Caco-2 (cell line): ENCODE measurements around the gene RGS13. TPM values are rescaled to one million over a fixed set of nuclear protein-coding genes. Genes with fewer than 3 reads are reported as not detected.

Experiments used
- Bru-seq: library from RNA; stranded (reverse); fragments of 400-500 nt; gene quantifications from one replicate; lab custom pipeline; 2021; lab: Mats Ljungman, UMichigan
- BruChase-seq, 2 experiments: library from RNA; stranded (reverse); fragments of 400-500 nt; gene quantifications; one replicate each; lab custom pipeline; 2021; lab: Mats Ljungman, UMichigan
- BruUV-seq: library from RNA; stranded (reverse); fragments of 400-500 nt; replicated peaks from 2 replicates; lab custom pipeline; 2021; lab: Mats Ljungman, UMichigan
- CTCF ChIA-PET: fragments of 300-600 bp; sonication (Branson Sonifier 250); formaldehyde crosslinking; loops from one replicate; lab custom pipeline; 2022; ENCODE audit warnings: antibody characterized with exemption; lab: Charles Lee
- POLR2A ChIA-PET: fragments of 300-600 bp; sonication (Branson Sonifier 250); formaldehyde crosslinking; loops from one replicate; lab custom pipeline; 2022; ENCODE audit warnings: antibody characterized with exemption; lab: Charles Lee
- DNase-seq, 2 experiments: peaks; one replicate each; pipeline versions ENCODE4 v3.0.0 to v3.0.0-alpha.2; 2020 to 2022
- H3K27me3 ChIP-seq: replicated peaks from 2 replicates; pipeline ENCODE4 v1.6.0; 2011; ENCODE audit warnings: low read length; ENCODE audit not compliant: control insufficient read depth, insufficient read depth
- H3K36me3 ChIP-seq: 2 replicates; pipeline ENCODE4 v1.5.1; 2011; ENCODE audit warnings: low read length; ENCODE audit not compliant: control insufficient read depth, insufficient read depth
- H3K4me1 ChIP-seq: fragments of 250-450 bp; sonication (Bioruptor Pico); 2 replicates; pipeline ENCODE4 v1.5.1; 2020; ENCODE audit warnings: mild to moderate bottlenecking
- H3K4me3 ChIP-seq: 2 replicates; pipeline ENCODE4 v1.5.1; 2011; ENCODE audit warnings: low read depth, mild to moderate bottlenecking, control low read depth, low read length
- H3K9me3 ChIP-seq: fragments of 250-450 bp; sonication (Bioruptor Pico); 2 replicates; pipeline ENCODE4 v1.5.1; 2020; ENCODE audit warnings: mild to moderate bottlenecking, moderate library complexity
- H3K27ac Mint-ChIP-seq: one replicate; pipeline ENCODE4 v1.8.0; 2022; ENCODE audit warnings: mixed read lengths; ENCODE audit not compliant: unreplicated experiment
- H3K27me3 Mint-ChIP-seq: one replicate; pipeline ENCODE4 v1.8.0; 2022; ENCODE audit warnings: mixed read lengths; ENCODE audit not compliant: insufficient read depth, unreplicated experiment
- H3K36me3 Mint-ChIP-seq: one replicate; pipeline ENCODE4 v1.8.0; 2022; ENCODE audit warnings: mild to moderate bottlenecking, mixed read lengths; ENCODE audit not compliant: insufficient read depth, unreplicated experiment
- H3K4me1 Mint-ChIP-seq: one replicate; pipeline ENCODE4 v1.8.0; 2022; ENCODE audit warnings: low read depth, mixed read lengths; ENCODE audit not compliant: unreplicated experiment
- H3K4me3 Mint-ChIP-seq: one replicate; pipeline ENCODE4 v1.8.0; 2022; ENCODE audit warnings: mild to moderate bottlenecking, moderate library complexity, mixed read lengths; ENCODE audit not compliant: unreplicated experiment
- H3K9me3 Mint-ChIP-seq: one replicate; pipeline ENCODE4 v1.8.0; 2022; ENCODE audit warnings: mixed read lengths; ENCODE audit not compliant: unreplicated experiment
- CTCF ChIP-seq, 2 experiments: fragments of 200-600 bp in 1 of 2; IDR thresholded peaks; 1 replicate in 1 of 2; 2 replicates in 1 of 2; pipeline versions ENCODE4 v1.5.1 to v1.8.0; 2011 to 2022; ENCODE audit warnings: antibody characterized with exemption in 1 of 2, control low read depth in 1 of 2, inconsistent platforms in 1 of 2, low read depth in 1 of 2, low read length in 1 of 2, mild to moderate bottlenecking in 1 of 2, moderate library complexity in 1 of 2; ENCODE audit not compliant: insufficient read depth in 1 of 2, severe bottlenecking in 1 of 2, unreplicated experiment in 1 of 2
- intact Hi-C: fragments of 100-400 bp; cut with micrococcal nuclease; formaldehyde crosslinking; loops from one replicate; pipeline ENCODE4 v1.10.0; 2022; ENCODE audit not compliant: unreplicated experiment
- long read RNA-seq: library from polyadenylated mRNA; stranded (forward); transcript quantifications from one replicate; pipeline ENCODE4 v2.0.0, GENCODE V29; 2022
- total RNA-seq: library from RNA; stranded (reverse); gene quantifications from 2 replicates; pipeline ENCODE4 v1.2.3, GENCODE V29; 2022

The RGS13 gene
- total RNA-seq (not detected in 2 replicates), Bru-seq, nascent RNA (not detected), BruChase-seq, experiment 1, labeled RNA remaining after a 2-hour chase (not detected), BruChase-seq, experiment 2, labeled RNA remaining after a 6-hour chase (not detected)
- long read RNA-seq, result 0 reads

GRCh38 chr1:192635939-192636338 lies at the start of gene RGS13:
RGS13 (plus strand) TSS chr1:192636147; CDS start chr1:192644335, 8,188 bp downstream.
- DNase-seq, result no peak
- no peaks in the 10 kb centered on the region for H3K9me3 Mint-ChIP-seq

GRCh38 chr1:192587386-192588266 lies 48.3 kb upstream of the RGS13 start:
- DNase-seq, result no peak
- no TSS peak for BruUV-seq
- Histone ChIP-seq H3K4me1 (no peaks in the 10 kb centered on the region), H3K4me3 (no peak overlapping the region), H3K36me3 (no peaks in the 10 kb centered on the region), H3K9me3 (no peaks in the 10 kb centered on the region), H3K27me3 (no peaks in the 10 kb centered on the region)
- Mint-ChIP-seq H3K4me1 (no peaks in the 10 kb centered on the region), H3K36me3 (no peaks in the 10 kb centered on the region), H3K27me3 (peaks cover 11% of the 10 kb centered on the region), H3K27ac (no peak overlapping the region), H3K9me3 (no peaks in the 10 kb centered on the region), H3K4me3 (no peak overlapping the region)
- ChIA-PET POLR2A (no interaction called here), CTCF (no interaction called here)
- intact Hi-C loops, result no loop called here
- TF ChIP-seq CTCF (IDR thresholded peaks at IDR 0.05; ENCODE audit: insufficient read depth in 1 of 2, low read depth in 1 of 2, low read length in 1 of 2, severe bottlenecking in 1 of 2, unreplicated experiment in 1 of 2), result no peak

More at GRCh38 chr1:192635939-192636338, at the start of gene RGS13:
- CTCF ChIA-PET, result no interaction called here
- BruUV-seq, result no TSS peak
- POLR2A ChIA-PET, result no interaction called here
- Histone ChIP-seq H3K36me3 (no peaks in the 10 kb centered on the region), H3K4me3 (no peak within 1 kb of the TSS), H3K4me1 (peaks cover 39% of the 10 kb centered on the region), H3K9me3 (no peaks in the 10 kb centered on the region), H3K27me3 (no peaks in the 10 kb centered on the region)
- no peak within 1 kb of the TSS for H3K4me3 Mint-ChIP-seq
- H3K27me3 Mint-ChIP-seq, result no peaks in the 10 kb centered on the region
- no peak within 1 kb of the TSS for H3K27ac Mint-ChIP-seq
- intact Hi-C loops, result loop anchor here (10.0 kb wide), 1 partner anchor 369 kb away; no protein-coding TSS in a partner anchor
- no peak for TF ChIP-seq CTCF (IDR thresholded peaks at IDR 0.05; ENCODE audit: insufficient read depth in 1 of 2, low read depth in 1 of 2, low read length in 1 of 2, severe bottlenecking in 1 of 2, unreplicated experiment in 1 of 2)
- no peaks in the 10 kb centered on the region for H3K4me1 Mint-ChIP-seq
- H3K36me3 Mint-ChIP-seq, result no peaks in the 10 kb centered on the region

GRCh38 chr1:192588546-192588945 lies 47.4 kb upstream of the RGS13 start:
- Mint-ChIP-seq H3K27ac (no peak overlapping the region), H3K4me3 (no peak overlapping the region), H3K27me3 (peaks cover 11% of the 10 kb centered on the region), H3K4me1 (no peaks in the 10 kb centered on the region), H3K9me3 (no peaks in the 10 kb centered on the region), H3K36me3 (no peaks in the 10 kb centered on the region)
- no peaks in the 10 kb centered on the region for H3K36me3 ChIP-seq
- no peak for TF ChIP-seq CTCF (IDR thresholded peaks at IDR 0.05; ENCODE audit: insufficient read depth in 1 of 2, low read depth in 1 of 2, low read length in 1 of 2, severe bottlenecking in 1 of 2, unreplicated experiment in 1 of 2)
- no peaks in the 10 kb centered on the region for H3K9me3 ChIP-seq
- BruUV-seq, result no TSS peak
- no peak overlapping the region for H3K4me3 ChIP-seq
- no peaks in the 10 kb centered on the region for H3K27me3 ChIP-seq
- no peak for DNase-seq
- ChIA-PET CTCF (no interaction called here), POLR2A (no interaction called here)
- intact Hi-C loops, result no loop called here
- no peaks in the 10 kb centered on the region for H3K4me1 ChIP-seq
